ENCODE results near the gene AKAP6. TPM values are rescaled to one million over a fixed set of nuclear protein-coding genes. Genes with fewer than 3 reads are reported as not detected.

AKAP6 gene
- total RNA-seq, 8 experiments from 2014 or later = 0.76 to 92.9 (median 54.0) TPM

GRCh38 chr14:32341947-32342846, 13.1 kb downstream of the AKAP6 start:
- peaks cover 14 to 16% of the 10 kb centered on the region in 2 donors for H3K4me1 ChIP-seq (replicated peaks in 1 of 2)
- peak in 6 of 8 experiments; percentile 29 to 68 (median 62) for ATAC-seq (replicated peaks in 6 of 8)
- H3K27ac ChIP-seq = peak overlapping the region; percentile 16 to 46
- in situ Hi-C loops (cut with MboI; ENCODE audit: low pct_unique_long_range_greater_than_20kb in 2 of 9, low sequenced_read_pairs in 9 of 9, unreplicated experiment in 9 of 9) = no loop called here
- no peak overlapping the region for H3K4me3 ChIP-seq
- WGBS, 10 experiments = 38 to 100% (median 80%) methylated on average over 1 to 2 of the region's 2 CpGs; no CpG with 5 or more reads in 1 of the 10 experiments

DNA sequence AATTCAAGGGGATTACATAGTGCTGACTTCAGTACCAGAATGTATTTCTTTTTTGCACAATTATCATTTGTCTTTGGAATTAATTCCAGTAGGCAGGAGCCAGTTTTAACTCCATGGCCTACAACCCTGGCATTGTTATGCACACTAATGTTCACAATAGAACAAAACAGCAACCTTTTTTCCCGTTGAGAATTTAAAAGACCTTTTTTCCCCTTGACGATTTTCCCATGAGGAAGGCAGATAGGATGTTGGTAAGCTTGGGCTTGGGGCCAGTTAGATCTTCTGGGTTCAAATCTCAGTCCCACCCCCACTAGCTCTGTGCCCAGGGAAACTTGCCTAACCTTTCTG, 13.7 kb downstream of the AKAP6 start:
- ATAC-seq (replicated peaks in 6 of 8) = peak in 3 of 8 experiments; percentile 56 to 74 (median 62)
- WGBS, 10 experiments = 0 to 80% (median 0%) methylated on average over 1 to 2 of the region's 2 CpGs; no CpG with 5 or more reads in 1 of the 10 experiments
- H3K27ac ChIP-seq = no peak overlapping the region
- H3K4me3 ChIP-seq = no peak overlapping the region
- H3K4me1 ChIP-seq (replicated peaks in 1 of 2) = peaks cover 14 to 16% of the 10 kb centered on the region in 2 donors
- in situ Hi-C loops (cut with MboI; ENCODE audit: low pct_unique_long_range_greater_than_20kb in 2 of 9, low sequenced_read_pairs in 9 of 9, unreplicated experiment in 9 of 9) = no loop called here

DNA sequence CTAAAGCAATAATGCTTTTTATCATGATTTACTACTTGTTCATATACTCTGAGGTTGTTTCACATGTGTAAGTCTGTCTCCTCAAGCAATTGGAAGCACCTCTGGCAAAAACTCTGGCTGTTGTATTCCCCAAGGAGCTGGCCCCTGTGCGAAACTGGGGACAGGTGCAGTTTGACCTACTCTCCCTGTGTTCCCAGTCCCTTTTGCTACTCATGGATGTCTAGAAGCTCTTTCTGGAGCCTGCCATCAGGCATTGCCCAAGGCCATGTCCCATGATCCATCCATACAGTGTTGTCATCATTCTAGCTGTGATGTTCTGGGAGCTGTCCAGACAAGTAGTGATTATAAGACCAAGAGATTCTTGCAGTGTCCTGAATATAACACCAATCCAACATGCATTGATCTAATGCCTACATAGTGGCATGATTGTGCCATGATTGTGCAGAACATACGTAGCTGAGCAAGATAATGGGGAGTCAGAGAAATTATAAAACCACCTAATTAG, 14.9 kb downstream of the AKAP6 start:
- Histone ChIP-seq H3K4me1 (replicated peaks in 1 of 2) (peaks cover 14 to 16% of the 10 kb centered on the region in 2 donors), H3K27ac (no peak overlapping the region), H3K4me3 (no peak overlapping the region)
- in situ Hi-C loops (cut with MboI; ENCODE audit: low pct_unique_long_range_greater_than_20kb in 2 of 9, low sequenced_read_pairs in 9 of 9, unreplicated experiment in 9 of 9) = no loop called here
- 88 to 100% (median 92%) methylated on average over 1 to 2 of the region's 2 CpGs; no CpG with 5 or more reads in 5 of the 10 experiments for WGBS, 10 experiments
- ATAC-seq (replicated peaks in 6 of 8) = peak in 2 of 8 experiments; percentile 26 to 49

GRCh38 chr14:32345311-32345791, 16.3 kb downstream of the AKAP6 start:
- in situ Hi-C loops (cut with MboI; ENCODE audit: low pct_unique_long_range_greater_than_20kb in 2 of 9, low sequenced_read_pairs in 9 of 9, unreplicated experiment in 9 of 9) = no loop called here
- Histone ChIP-seq H3K27ac (no peak overlapping the region), H3K4me3 (no peak overlapping the region), H3K4me1 (replicated peaks in 1 of 2) (peaks cover 14 to 16% of the 10 kb centered on the region in 2 donors)
- peak in 7 of 8 experiments; percentile 42 to 85 (median 61) for ATAC-seq (replicated peaks in 6 of 8)
- WGBS, 10 experiments = 80 to 100% (median 83%) methylated on average over 1 of the region's 1 CpG; no CpG with 5 or more reads in 7 of the 10 experiments

DNA sequence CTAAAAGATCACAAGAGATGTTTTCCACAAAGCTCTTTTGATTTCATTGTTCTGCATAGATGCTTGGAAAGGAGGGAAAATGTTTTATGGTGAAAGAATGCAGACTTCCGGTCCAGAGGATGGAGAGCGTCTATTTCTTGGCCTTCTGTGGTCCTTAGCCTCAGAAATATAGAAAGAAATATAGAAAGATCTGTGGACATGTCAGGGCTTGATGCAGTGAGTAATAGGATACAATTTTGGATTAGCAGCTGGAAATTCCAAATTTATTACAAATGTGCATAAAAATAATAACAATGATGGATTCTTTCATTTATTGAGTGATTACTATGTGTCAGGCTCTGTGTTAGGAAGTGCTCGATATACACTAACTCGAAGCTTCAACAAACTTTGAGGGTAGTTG, 20.2 kb downstream of the AKAP6 start:
- Histone ChIP-seq H3K4me3 (no peak overlapping the region), H3K4me1 (replicated peaks in 1 of 2) (no peaks in the 10 kb centered on the region), H3K27ac (no peak overlapping the region)
- in situ Hi-C loops (cut with MboI; ENCODE audit: low pct_unique_long_range_greater_than_20kb in 2 of 9, low sequenced_read_pairs in 9 of 9, unreplicated experiment in 9 of 9) = no loop called here
- ATAC-seq (replicated peaks in 6 of 8) = no peak
- WGBS, 10 experiments = 73 to 97% (median 90%) methylated on average over 2 to 4 of the region's 4 CpGs; no CpG with 5 or more reads in 3 of the 10 experiments

GRCh38 chr14:32350020-32350419, 20.9 kb downstream of the AKAP6 start:
- Histone ChIP-seq H3K4me3 (no peak overlapping the region), H3K27ac (no peak overlapping the region), H3K4me1 (replicated peaks in 1 of 2) (no peaks in the 10 kb centered on the region)
- WGBS, 10 experiments = 0 to 80% (median 33%) methylated on average over 1 of the region's 1 CpG; no CpG with 5 or more reads in 1 of the 10 experiments
- in situ Hi-C loops (cut with MboI; ENCODE audit: low pct_unique_long_range_greater_than_20kb in 2 of 9, low sequenced_read_pairs in 9 of 9, unreplicated experiment in 9 of 9) = loop anchor here in 1 of 9 experiments (25.0 kb wide), 1 partner anchor 88 kb away; no protein-coding TSS in a partner anchor
- no peak for ATAC-seq (replicated peaks in 6 of 8)

DNA sequence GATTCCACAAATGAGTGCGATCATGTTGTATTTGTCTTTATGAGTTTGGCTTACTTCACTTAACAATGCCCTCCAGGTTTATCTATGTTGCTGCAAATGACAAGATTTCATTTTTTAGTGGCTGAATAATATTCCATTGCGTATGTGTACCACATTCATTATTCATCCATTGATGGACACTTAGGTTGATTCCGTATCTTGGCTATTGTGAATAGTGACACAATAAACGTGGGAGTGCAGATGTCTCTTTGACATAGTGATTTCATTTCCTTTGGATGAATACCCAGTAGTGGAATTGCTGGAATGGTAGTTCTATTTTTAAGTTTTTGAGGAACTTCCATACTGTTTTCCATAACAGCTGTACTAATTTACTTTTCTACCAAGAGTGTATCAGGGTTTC, 23.5 kb downstream of the AKAP6 start:
- in situ Hi-C loops (cut with MboI; ENCODE audit: low pct_unique_long_range_greater_than_20kb in 2 of 9, low sequenced_read_pairs in 9 of 9, unreplicated experiment in 9 of 9) = loop anchor here in 1 of 9 experiments (25.0 kb wide), 1 partner anchor 90 kb away; no protein-coding TSS in a partner anchor
- H3K4me1 ChIP-seq (replicated peaks in 1 of 2) = no peaks in the 10 kb centered on the region
- H3K4me3 ChIP-seq = no peak overlapping the region
- ATAC-seq (replicated peaks in 6 of 8) = no peak
- 41 to 100% (median 87%) methylated on average over 1 to 4 of the region's 4 CpGs for WGBS, 10 experiments
- H3K27ac ChIP-seq = no peak overlapping the region

DNA sequence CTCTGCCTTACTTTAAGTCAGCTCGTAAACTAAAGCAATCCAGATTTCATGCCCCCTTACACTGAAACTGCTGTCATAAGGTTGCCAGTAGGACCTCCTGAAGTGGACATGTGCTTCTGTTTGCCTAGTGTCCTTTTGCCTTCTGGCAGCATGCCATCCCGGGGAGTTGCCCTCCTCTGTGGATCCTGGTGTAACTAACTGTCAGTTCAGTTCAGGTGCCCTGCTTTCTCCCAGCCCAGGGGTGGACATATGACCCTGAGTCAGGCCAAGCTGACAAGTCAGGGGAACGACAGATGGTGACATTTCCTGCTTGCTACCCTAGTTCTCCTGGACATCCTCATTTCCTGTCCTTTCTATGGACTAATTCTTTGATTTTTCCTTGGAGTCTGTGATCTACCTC, 25.6 kb downstream of the AKAP6 start:
- 40 to 100% (median 75%) methylated on average over 1 to 3 of the region's 3 CpGs; no CpG with 5 or more reads in 1 of the 10 experiments for WGBS, 10 experiments
- in situ Hi-C loops (cut with MboI; ENCODE audit: low pct_unique_long_range_greater_than_20kb in 2 of 9, low sequenced_read_pairs in 9 of 9, unreplicated experiment in 9 of 9) = loop anchor here in 1 of 9 experiments (25.0 kb wide), 1 partner anchor 92 kb away; no protein-coding TSS in a partner anchor

GRCh38 chr14:32358781-32359180, 29.7 kb downstream of the AKAP6 start:
- in situ Hi-C loops (cut with MboI; ENCODE audit: low pct_unique_long_range_greater_than_20kb in 2 of 9, low sequenced_read_pairs in 9 of 9, unreplicated experiment in 9 of 9) = loop anchor here in 1 of 9 experiments (25.0 kb wide), 1 partner anchor 96 kb away; no protein-coding TSS in a partner anchor
- H3K4me1 ChIP-seq (replicated peaks in 1 of 2) = no peaks in the 10 kb centered on the region
- ATAC-seq (replicated peaks in 6 of 8) = no peak
- H3K4me3 ChIP-seq = no peak overlapping the region
- whole genome bisulfite sequencing, 10 experiments = 49 to 100% (median 60%) methylated on average over 1 to 3 of the region's 3 CpGs; no CpG with 5 or more reads in 1 of the 10 experiments
- H3K27ac ChIP-seq = no peak overlapping the region

More for the DNA sequence above, 25.6 kb downstream of the AKAP6 start:
- no peak for ATAC-seq (replicated peaks in 6 of 8)
- Histone ChIP-seq H3K4me1 (replicated peaks in 1 of 2) (no peaks in the 10 kb centered on the region), H3K4me3 (no peak overlapping the region), H3K27ac (no peak overlapping the region)

DNA sequence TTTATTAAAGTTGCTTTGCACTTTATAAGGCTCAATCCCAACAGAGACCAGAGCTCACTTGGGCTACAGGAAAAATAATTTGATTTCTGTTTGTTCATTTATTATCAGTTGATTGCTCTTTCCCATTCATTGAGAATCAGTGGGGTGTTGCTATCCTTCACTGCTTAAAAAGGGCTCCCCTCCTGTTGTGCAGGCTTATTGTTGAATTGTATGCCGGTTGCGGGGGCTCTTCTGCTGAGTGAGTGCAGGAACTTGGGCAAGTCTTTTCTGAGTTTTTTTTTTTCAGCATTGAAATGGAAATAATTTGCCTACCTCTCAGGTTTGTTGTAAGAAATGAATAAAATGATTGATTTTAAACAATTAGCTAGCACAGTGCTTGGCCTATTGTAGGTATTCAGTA, 32.6 kb downstream of the AKAP6 start:
- Histone ChIP-seq H3K27ac (no peak overlapping the region), H3K4me3 (no peak overlapping the region), H3K4me1 (replicated peaks in 1 of 2) (peaks cover 11 to 13% of the 10 kb centered on the region in 2 donors)
- no peak for ATAC-seq (replicated peaks in 6 of 8)
- 50 to 100% (median 75%) methylated on average over 1 to 2 of the region's 2 CpGs; no CpG with 5 or more reads in 3 of the 10 experiments for WGBS, 10 experiments
- in situ Hi-C loops (cut with MboI; ENCODE audit: low pct_unique_long_range_greater_than_20kb in 2 of 9, low sequenced_read_pairs in 9 of 9, unreplicated experiment in 9 of 9) = loop anchor here in 1 of 9 experiments (25.0 kb wide), 1 partner anchor 99 kb away; no protein-coding TSS in a partner anchor

DNA sequence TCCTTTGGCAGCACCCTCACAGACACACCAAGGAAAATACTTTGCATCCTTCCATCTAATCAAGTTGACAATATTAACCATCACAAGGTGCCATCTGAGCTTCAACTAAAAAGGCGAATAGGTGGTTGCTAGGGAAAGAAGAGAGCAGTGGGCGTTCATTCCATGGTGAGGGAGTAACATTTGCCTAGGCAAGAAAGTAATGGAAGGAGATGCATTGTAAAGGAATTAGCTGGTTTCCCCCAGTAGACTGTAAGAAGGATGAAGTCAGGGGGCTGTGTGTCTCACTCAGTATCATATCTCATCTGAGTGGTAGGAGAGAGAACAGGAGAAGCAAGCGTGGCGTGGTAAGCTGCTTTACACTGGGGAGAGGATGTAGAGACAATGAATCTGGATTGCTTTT, 34.7 kb downstream of the AKAP6 start:
- in situ Hi-C loops (cut with MboI; ENCODE audit: low pct_unique_long_range_greater_than_20kb in 2 of 9, low sequenced_read_pairs in 9 of 9, unreplicated experiment in 9 of 9) = loop anchor here in 1 of 9 experiments (25.0 kb wide), 1 partner anchor 101 kb away; no protein-coding TSS in a partner anchor
- Histone ChIP-seq H3K27ac (no peak overlapping the region), H3K4me1 (replicated peaks in 1 of 2) (peaks cover 16 to 18% of the 10 kb centered on the region in 2 donors), H3K4me3 (no peak overlapping the region)
- no peak for ATAC-seq (replicated peaks in 6 of 8)
- WGBS, 10 experiments = 87 to 100% (median 100%) methylated on average over 1 to 4 of the region's 4 CpGs; no CpG with 5 or more reads in 2 of the 10 experiments

GRCh38 chr14:32364941-32365340, 35.8 kb downstream of the AKAP6 start:
- no peak for ATAC-seq (replicated peaks in 6 of 8)
- Histone ChIP-seq H3K27ac (no peak overlapping the region), H3K4me1 (replicated peaks in 1 of 2) (peaks cover 16 to 18% of the 10 kb centered on the region in 2 donors), H3K4me3 (no peak overlapping the region)
- in situ Hi-C loops (cut with MboI; ENCODE audit: low pct_unique_long_range_greater_than_20kb in 2 of 9, low sequenced_read_pairs in 9 of 9, unreplicated experiment in 9 of 9) = loop anchor here in 1 of 9 experiments (25.0 kb wide), 1 partner anchor 103 kb away; no protein-coding TSS in a partner anchor
- WGBS, 10 experiments = 20 to 100% (median 94%) methylated on average over 1 of the region's 1 CpG; no CpG with 5 or more reads in 6 of the 10 experiments
